Suprapubic skin (tissue), 4 donors: ENCODE data around the gene COG4. TPM values are rescaled to one million over a fixed set of nuclear protein-coding genes. Genes with fewer than 3 reads are reported as not detected.
"Not testable (repeated sequence)": the region's sequence is repeated elsewhere in the genome, so short reads cannot be mapped to it uniquely, and the experiment has no call there.

ENCODE experiments used
- DNase-seq, 2 donors: peaks; one replicate each; pipeline ENCODE4 v3.0.0-alpha.2; 2019; ENCODE audit warnings: low spot score in 2 of 2
- H3K27ac ChIP-seq: fragments of 200-600 bp; sonication (generic); one replicate; pipeline ENCODE4 v1.5.1; 2019
- H3K27me3 ChIP-seq: fragments of 200-600 bp; sonication (generic); one replicate; pipeline ENCODE4 v1.5.1; 2019
- H3K36me3 ChIP-seq: fragments of 200-600 bp; sonication (generic); one replicate; pipeline ENCODE4 v1.5.1; 2019
- H3K4me1 ChIP-seq: fragments of 200-600 bp; sonication (generic); one replicate; pipeline ENCODE4 v1.5.1; 2019
- H3K4me3 ChIP-seq: fragments of 200-600 bp; sonication (generic); one replicate; pipeline ENCODE4 v1.5.1; 2019; ENCODE audit warnings: mild to moderate bottlenecking
- H3K9me3 ChIP-seq: fragments of 200-600 bp; sonication (generic); one replicate; pipeline ENCODE4 v1.5.1; 2019
- CTCF ChIP-seq, 2 donors: fragments of 200-600 bp in 1 of 2; fragments of 450-650 bp in 1 of 2; sonication (generic) in 1 of 2; IDR thresholded peaks; one replicate each; pipeline ENCODE4 v1.5.1; 2016 to 2019; ENCODE audit warnings: antibody characterized with exemption in 2 of 2, mild to moderate bottlenecking in 1 of 2, moderate library complexity in 1 of 2
- EP300 ChIP-seq: sonication (generic); formaldehyde crosslinking; IDR thresholded peaks from one replicate; pipeline ENCODE4 v1.6.1; 2017; ENCODE audit warnings: antibody characterized with exemption
- POLR2A ChIP-seq, 2 donors: fragments of 450-650 bp; IDR thresholded peaks; one replicate each; pipeline ENCODE4 v1.6.1; 2017; ENCODE audit warnings: antibody characterized with exemption in 2 of 2, mild to moderate bottlenecking in 2 of 2, moderate library complexity in 2 of 2
- POLR2AphosphoS5 ChIP-seq, 3 donors: sonication (generic); formaldehyde crosslinking; IDR thresholded peaks; one replicate each; pipeline ENCODE4 v1.6.1; 2017; ENCODE audit warnings: antibody characterized with exemption in 3 of 3
- WGBS: methylation state at CpG from one replicate; pipeline ENCODE4 v1.1.5; 2018; 5-methylcytosine and 5-hydroxymethylcytosine counted together
- total RNA-seq, 4 donors: library from RNA; depleted of rRNA; stranded (reverse); fragments of >200 nt; gene quantifications; one replicate each; pipeline ENCODE4 v1.1.0, GENCODE V29; 2016

COG4 gene
- total RNA-seq, 4 donors from 2014 or later: 35.0 to 59.9 (median 48.2) TPM

GRCh38 chr16:70548936-70549335 is 25.6 kb upstream of the COG4 start:
- TF ChIP-seq CTCF (IDR thresholded peaks at IDR 0.05) (no peak), POLR2A (IDR thresholded peaks at IDR 0.05) (no peak), EP300 (no peak), POLR2AphosphoS5 (IDR thresholded peaks at IDR 0.05) (no peak)
- Histone ChIP-seq H3K4me3 (no peak overlapping the region), H3K27ac (no peak overlapping the region), H3K4me1 (peaks cover 10% of the 10 kb centered on the region), H3K9me3 (no peaks in the 10 kb centered on the region), H3K27me3 (no peaks in the 10 kb centered on the region), H3K36me3 (peaks cover 81% of the 10 kb centered on the region)
- 61% methylated on average over 2 of the region's 2 CpGs for WGBS
- DNase-seq: no peak

- H3K36me3 ChIP-seq: peaks cover 100% of the 10 kb centered on the region
- H3K27ac ChIP-seq: no peak overlapping the region
- H3K4me3 ChIP-seq: no peak overlapping the region
- no peaks in the 10 kb centered on the region for H3K4me1 ChIP-seq
- 71% methylated on average over 1 of the region's 1 CpG for WGBS
- DNase-seq: no peak
- no peaks in the 10 kb centered on the region for H3K9me3 ChIP-seq
- TF ChIP-seq POLR2A (IDR thresholded peaks at IDR 0.05): no peak
- TF ChIP-seq POLR2AphosphoS5 (IDR thresholded peaks at IDR 0.05): no peak
- no peak for TF ChIP-seq EP300
- TF ChIP-seq CTCF (IDR thresholded peaks at IDR 0.05): no peak
- H3K27me3 ChIP-seq: no peaks in the 10 kb centered on the region
Observed at GRCh38 chr16:70544548-70544947, 21.2 kb upstream of the COG4 start.

GRCh38 chr16:70540994-70541393 is 17.6 kb upstream of the COG4 start:
- Histone ChIP-seq H3K4me3 (no peak overlapping the region), H3K36me3 (peaks cover 100% of the 10 kb centered on the region), H3K4me1 (peaks cover 4% of the 10 kb centered on the region), H3K27ac (no peak overlapping the region), H3K9me3 (no peaks in the 10 kb centered on the region), H3K27me3 (no peaks in the 10 kb centered on the region)
- DNase-seq: no peak
- TF ChIP-seq POLR2AphosphoS5 (IDR thresholded peaks at IDR 0.05) (no peak), CTCF (IDR thresholded peaks at IDR 0.05) (no peak), POLR2A (IDR thresholded peaks at IDR 0.05) (no peak), EP300 (no peak)
- 45% methylated on average over 3 of the region's 3 CpGs for WGBS

GRCh38 chr16:70534971-70535370 is 11.6 kb upstream of the COG4 start:
- H3K9me3 ChIP-seq: no peaks in the 10 kb centered on the region
- H3K4me1 ChIP-seq: peaks cover 4% of the 10 kb centered on the region
- 97% methylated on average over 2 of the region's 2 CpGs for WGBS
- no peak overlapping the region for H3K4me3 ChIP-seq
- no peak for DNase-seq
- H3K27ac ChIP-seq: no peak overlapping the region
- peaks cover 99% of the 10 kb centered on the region for H3K36me3 ChIP-seq
- no peaks in the 10 kb centered on the region for H3K27me3 ChIP-seq
- no peak for TF ChIP-seq CTCF (IDR thresholded peaks at IDR 0.05)
- TF ChIP-seq POLR2AphosphoS5 (IDR thresholded peaks at IDR 0.05): no peak

GRCh38 chr16:70529954-70530353 is 6.6 kb upstream of the COG4 start:
- H3K36me3 ChIP-seq: peaks cover 77% of the 10 kb centered on the region
- WGBS: 87% methylated on average over 3 of the region's 7 CpGs
- not testable (repeated sequence) for H3K4me3 ChIP-seq

GRCh38 chr16:70529051-70529777 is 5.9 kb upstream of the COG4 start:
- no peak for DNase-seq
- TF ChIP-seq POLR2A (IDR thresholded peaks at IDR 0.05): no peak
- peak; percentile 42 to 44 for TF ChIP-seq CTCF (IDR thresholded peaks at IDR 0.05)
- Histone ChIP-seq H3K9me3 (no peaks in the 10 kb centered on the region), H3K27me3 (no peaks in the 10 kb centered on the region), H3K36me3 (peaks cover 69% of the 10 kb centered on the region), H3K27ac (no peak overlapping the region), H3K4me3 (no peak overlapping the region), H3K4me1 (peaks cover 44% of the 10 kb centered on the region)
- WGBS: 63% methylated on average over 8 of the region's 8 CpGs

More at GRCh38 chr16:70529954-70530353, 6.6 kb upstream of the COG4 start:
- DNase-seq, H3K9me3 ChIP-seq, H3K27me3 ChIP-seq, H3K27ac ChIP-seq: not testable (repeated sequence)
- peaks cover 39% of the 10 kb centered on the region for H3K4me1 ChIP-seq
